Activated B cell treated with CpG ODN at 0.5 μM for 24 hours (primary cell): ENCODE measurements around the gene CNOT4. TPM values are rescaled to one million over a fixed set of nuclear protein-coding genes. Genes with fewer than 3 reads are reported as not detected.

ENCODE experiments used
- ATAC-seq: fragments of 200-7000 bp; cut with Tn5 transposase; one replicate; pipeline ENCODE4 v1.10.0; 2021; ENCODE audit warnings: low read depth, mild to moderate bottlenecking, moderate library complexity
- CTCF ChIA-PET: fragments of 350-600 bp; sonication (Branson Sonifier 250); formaldehyde crosslinking; loops from one replicate; lab custom pipeline; 2021; ENCODE audit warnings: antibody characterized with exemption; lab: Charles Lee
- POLR2A ChIA-PET: fragments of 350-600 bp; sonication (Branson Sonifier 250); formaldehyde crosslinking; loops from one replicate; lab custom pipeline; 2021; ENCODE audit warnings: antibody characterized with exemption; lab: Charles Lee
- DNase-seq: peaks from one replicate; pipeline ENCODE4 v3.0.0; 2022
- H3K27ac Mint-ChIP-seq: one replicate; pipeline ENCODE4 v1.8.0; 2020; ENCODE audit warnings: mixed read lengths
- H3K27me3 Mint-ChIP-seq: one replicate; pipeline ENCODE4 v1.8.0; 2021; ENCODE audit warnings: mixed read lengths
- H3K36me3 Mint-ChIP-seq: one replicate; pipeline ENCODE4 v1.8.0; 2021; ENCODE audit warnings: low read depth, mixed read lengths
- H3K4me1 Mint-ChIP-seq: one replicate; pipeline ENCODE4 v1.8.0; 2021; ENCODE audit warnings: mixed read lengths
- H3K4me3 Mint-ChIP-seq: one replicate; pipeline ENCODE4 v1.8.0; 2020; ENCODE audit warnings: mild to moderate bottlenecking, mixed read lengths
- H3K9me3 Mint-ChIP-seq: one replicate; pipeline ENCODE4 v1.8.0; 2020; ENCODE audit warnings: mixed read lengths
- intact Hi-C: fragments of 100-400 bp; cut with micrococcal nuclease; formaldehyde crosslinking; loops from one replicate; pipeline ENCODE4 v1.15.1; 2024
- total RNA-seq: library from RNA; stranded (reverse); gene quantifications from 2 replicates; pipeline ENCODE4 v1.2.3, GENCODE V29; 2022
- TF ChIP-seq, protein P1 (sequence below): fragments of 200-600 bp; IDR thresholded peaks from one replicate; pipeline ENCODE4 v1.8.0; 2022; ENCODE audit warnings: antibody characterized with exemption, mild to moderate bottlenecking

Gene CNOT4
- total RNA-seq, 1 donor from 2014 or later = 36.8 TPM

DNA sequence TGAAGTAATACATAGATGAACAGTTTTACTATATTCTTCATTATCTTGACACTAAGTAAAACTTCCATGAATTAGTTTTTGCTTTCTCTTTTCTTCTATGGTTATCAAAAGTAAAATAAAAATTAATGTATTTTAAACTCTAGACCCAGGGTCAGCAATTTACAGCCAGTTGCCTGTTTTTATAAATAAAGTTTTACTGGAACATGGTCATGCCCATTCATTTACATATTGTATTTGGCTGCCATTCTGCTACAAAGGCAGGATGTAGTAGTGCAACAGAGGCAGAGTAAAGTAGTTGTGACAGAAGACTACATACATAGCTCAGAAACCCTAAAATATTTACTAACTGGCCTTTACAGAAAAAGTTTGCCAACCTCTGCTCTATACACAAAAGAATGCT is 98.8 kb downstream of the CNOT4 start:
- TF ChIP-seq, protein P1, sequence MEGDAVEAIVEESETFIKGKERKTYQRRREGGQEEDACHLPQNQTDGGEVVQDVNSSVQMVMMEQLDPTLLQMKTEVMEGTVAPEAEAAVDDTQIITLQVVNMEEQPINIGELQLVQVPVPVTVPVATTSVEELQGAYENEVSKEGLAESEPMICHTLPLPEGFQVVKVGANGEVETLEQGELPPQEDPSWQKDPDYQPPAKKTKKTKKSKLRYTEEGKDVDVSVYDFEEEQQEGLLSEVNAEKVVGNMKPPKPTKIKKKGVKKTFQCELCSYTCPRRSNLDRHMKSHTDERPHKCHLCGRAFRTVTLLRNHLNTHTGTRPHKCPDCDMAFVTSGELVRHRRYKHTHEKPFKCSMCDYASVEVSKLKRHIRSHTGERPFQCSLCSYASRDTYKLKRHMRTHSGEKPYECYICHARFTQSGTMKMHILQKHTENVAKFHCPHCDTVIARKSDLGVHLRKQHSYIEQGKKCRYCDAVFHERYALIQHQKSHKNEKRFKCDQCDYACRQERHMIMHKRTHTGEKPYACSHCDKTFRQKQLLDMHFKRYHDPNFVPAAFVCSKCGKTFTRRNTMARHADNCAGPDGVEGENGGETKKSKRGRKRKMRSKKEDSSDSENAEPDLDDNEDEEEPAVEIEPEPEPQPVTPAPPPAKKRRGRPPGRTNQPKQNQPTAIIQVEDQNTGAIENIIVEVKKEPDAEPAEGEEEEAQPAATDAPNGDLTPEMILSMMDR = no peak
- H3K4me3 Mint-ChIP-seq = no peak overlapping the region
- POLR2A ChIA-PET = no interaction called here
- no peak overlapping the region for H3K27ac Mint-ChIP-seq
- H3K9me3 Mint-ChIP-seq = no peaks in the 10 kb centered on the region
- no peaks in the 10 kb centered on the region for H3K4me1 Mint-ChIP-seq
- CTCF ChIA-PET = no interaction called here
- no peak for DNase-seq
- intact Hi-C loops = loop anchor here (5.0 kb wide), 1 partner anchor 96 kb away; no protein-coding TSS in a partner anchor
- no peak for ATAC-seq
- H3K27me3 Mint-ChIP-seq = no peaks in the 10 kb centered on the region
- H3K36me3 Mint-ChIP-seq = peaks cover 59% of the 10 kb centered on the region

DNA sequence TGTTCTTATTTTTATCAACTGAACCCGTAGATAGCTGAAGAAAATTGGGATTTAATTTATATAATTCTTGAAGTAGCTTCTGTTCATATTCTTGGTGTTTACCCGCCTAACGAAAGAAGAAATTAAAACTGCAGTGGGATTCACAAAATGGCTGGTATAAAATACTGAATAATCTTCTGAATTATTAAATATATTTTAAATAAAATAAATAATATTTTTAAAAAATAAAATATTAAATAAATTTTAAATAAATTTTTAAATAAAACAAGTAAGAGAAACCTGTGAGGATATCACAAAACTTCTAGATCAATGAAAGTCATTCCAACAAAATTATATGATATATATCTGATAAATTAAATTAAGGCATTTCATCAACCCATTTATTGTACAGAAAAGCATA is 99.4 kb downstream of the CNOT4 start:
- CTCF ChIA-PET = no interaction called here
- Mint-ChIP-seq H3K27ac (no peak overlapping the region), H3K4me3 (no peak overlapping the region), H3K9me3 (no peaks in the 10 kb centered on the region), H3K4me1 (no peaks in the 10 kb centered on the region), H3K36me3 (peaks cover 62% of the 10 kb centered on the region), H3K27me3 (no peaks in the 10 kb centered on the region)
- no peak for DNase-seq
- POLR2A ChIA-PET = no interaction called here
- intact Hi-C loops = loop anchor here (5.0 kb wide), 1 partner anchor 97 kb away; no protein-coding TSS in a partner anchor
- no peak for ATAC-seq
- TF ChIP-seq, protein P1 = no peak

DNA sequence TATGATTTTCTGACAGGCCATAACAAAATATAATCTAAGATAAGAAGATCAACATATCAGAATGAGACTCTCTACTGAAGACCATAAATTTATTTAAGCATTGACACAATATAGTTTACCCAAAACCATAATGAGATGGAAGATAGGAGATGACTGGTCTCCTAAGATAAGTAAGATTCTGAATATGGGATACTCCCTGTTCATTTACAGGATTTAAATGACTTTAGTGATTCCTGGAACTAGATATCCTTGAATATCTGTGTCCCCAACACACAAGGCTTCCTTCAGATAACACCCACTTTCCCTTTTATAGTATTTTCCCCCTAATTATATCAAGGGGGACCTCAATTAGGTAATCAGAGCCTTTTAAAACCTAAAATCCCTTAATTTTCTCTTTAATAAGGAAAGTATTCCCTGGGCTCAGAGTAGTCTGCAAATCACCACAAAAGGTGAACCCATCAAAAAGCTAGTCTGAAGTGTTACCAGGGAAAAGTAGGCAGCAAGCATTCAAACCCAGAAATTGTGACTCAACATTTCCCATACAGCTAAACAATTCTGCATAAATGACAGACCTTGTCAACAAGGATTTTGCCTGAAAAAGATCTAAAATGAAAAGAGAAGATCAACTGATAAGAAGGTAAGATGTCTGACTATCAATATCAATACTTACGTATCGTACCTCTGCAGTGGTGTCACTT is 99.9 kb downstream of the CNOT4 start:
- H3K9me3 Mint-ChIP-seq = no peaks in the 10 kb centered on the region
- H3K4me1 Mint-ChIP-seq = no peaks in the 10 kb centered on the region
- TF ChIP-seq, protein P1 = no peak
- intact Hi-C loops = loop anchor here (5.0 kb wide), 1 partner anchor 97 kb away; no protein-coding TSS in a partner anchor
- CTCF ChIA-PET = no interaction called here
- DNase-seq = no peak
- POLR2A ChIA-PET = no interaction called here
- no peak overlapping the region for H3K4me3 Mint-ChIP-seq
- no peak overlapping the region for H3K27ac Mint-ChIP-seq
- peaks cover 65% of the 10 kb centered on the region for H3K36me3 Mint-ChIP-seq
- no peaks in the 10 kb centered on the region for H3K27me3 Mint-ChIP-seq
- no peak for ATAC-seq

DNA sequence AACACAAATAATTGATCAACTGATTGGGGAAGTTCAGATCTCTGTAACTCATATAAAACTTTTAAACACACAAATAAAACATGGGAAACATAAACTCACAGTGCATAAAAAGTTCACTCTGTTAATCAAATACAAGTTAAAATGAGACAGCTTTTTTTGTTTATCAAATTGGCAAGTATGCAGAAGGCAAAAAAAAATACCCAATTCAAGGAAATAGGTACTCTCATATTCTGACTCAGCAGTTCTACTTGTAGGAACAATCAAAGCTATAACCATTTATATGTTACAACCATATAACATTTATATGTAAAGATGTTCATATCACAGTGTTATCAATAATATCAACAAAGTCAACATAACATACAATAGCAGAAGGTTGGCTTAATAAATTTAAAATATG is 102.0 kb downstream of the CNOT4 start:
- Mint-ChIP-seq H3K27me3 (no peaks in the 10 kb centered on the region), H3K27ac (no peak overlapping the region), H3K36me3 (peaks cover 51% of the 10 kb centered on the region), H3K9me3 (no peaks in the 10 kb centered on the region), H3K4me3 (no peak overlapping the region), H3K4me1 (no peaks in the 10 kb centered on the region)
- ChIA-PET POLR2A (no interaction called here), CTCF (no interaction called here)
- TF ChIP-seq, protein P1 = no peak
- intact Hi-C loops = no loop called here
- ATAC-seq (no peak), DNase-seq (no peak)

DNA sequence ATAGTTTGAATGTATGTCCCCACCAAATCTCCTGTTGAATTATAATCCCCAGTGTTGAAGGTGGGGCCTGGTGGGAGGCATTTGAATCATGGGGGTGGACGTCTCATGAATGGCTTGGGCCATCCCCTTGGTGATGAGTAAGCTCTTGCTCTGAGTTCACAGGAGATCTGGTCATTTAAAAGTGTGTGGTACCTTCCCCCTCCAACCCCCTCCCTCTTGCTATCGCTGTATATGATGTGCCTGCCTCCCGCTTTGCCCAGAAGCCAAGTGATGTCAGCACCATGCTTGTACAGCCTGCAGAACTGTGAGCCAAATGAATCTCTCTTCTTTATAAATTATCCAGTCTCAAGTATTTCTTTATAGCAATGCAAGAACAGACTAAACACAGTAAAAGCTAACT is 103.0 kb downstream of the CNOT4 start:
- no peak overlapping the region for H3K4me3 Mint-ChIP-seq
- DNase-seq (no peak), ATAC-seq (no peak)
- no peaks in the 10 kb centered on the region for H3K4me1 Mint-ChIP-seq
- intact Hi-C loops = no loop called here
- no peaks in the 10 kb centered on the region for H3K9me3 Mint-ChIP-seq
- ChIA-PET CTCF (no interaction called here), POLR2A (no interaction called here)
- TF ChIP-seq, protein P1 = no peak
- H3K36me3 Mint-ChIP-seq = peaks cover 47% of the 10 kb centered on the region
- H3K27me3 Mint-ChIP-seq = no peaks in the 10 kb centered on the region
- H3K27ac Mint-ChIP-seq = no peak overlapping the region
